GM12892 (cell line): ENCODE results near the gene SHB.
A peak's percentile ranks its signal among the peaks of the same experiment; 100 is the strongest.

Experiments
- DNase-seq: peaks from one replicate; pipeline ENCODE4 v3.0.0; 2011; ENCODE audit not compliant: insufficient read length
- FAIRE-seq: peaks from 2 replicates; lab custom pipeline; 2011; peaks lifted over from hg19 to GRCh38; lab: Jason Lieb, UNC
- POLR2A ChIP-seq: IDR thresholded peaks from 2 replicates; pipeline ENCODE4 v1.6.1; 2011; ENCODE audit warnings: low read depth, low read length, control low read depth
- POLR2AphosphoS5 ChIP-seq: IDR thresholded peaks from 2 replicates; pipeline ENCODE4 v1.6.1; 2011; ENCODE audit warnings: low read depth, low read length, control low read depth
- TAF1 ChIP-seq: IDR thresholded peaks from 2 replicates; pipeline ENCODE4 v1.6.1; 2011; ENCODE audit warnings: low read depth, mild to moderate bottlenecking, control low read depth, low read length, borderline replicate concordance

The SHB gene

GRCh38 chr9:38006163-38006562, 62.9 kb downstream of the SHB start:
- FAIRE-seq, result no peak

GRCh38 chr9:38004809-38005560, 64.0 kb downstream of the SHB start:
- FAIRE-seq, result no peak
- TF ChIP-seq POLR2A (no peak), TAF1 (no peak), POLR2AphosphoS5 (no peak)
- no peak for DNase-seq

More at GRCh38 chr9:38006163-38006562, 62.9 kb downstream of the SHB start:
- TF ChIP-seq POLR2AphosphoS5, result no peak
- TF ChIP-seq TAF1, result no peak
- no peak for TF ChIP-seq POLR2A
- no peak for DNase-seq

- FAIRE-seq, result no peak
- TF ChIP-seq POLR2A, result no peak
- no peak for TF ChIP-seq TAF1
- no peak for TF ChIP-seq POLR2AphosphoS5
- DNase-seq, result no peak
Observed at GRCh38 chr9:38003946-38004808, 64.8 kb downstream of the SHB start.

- FAIRE-seq (no peak), DNase-seq (no peak)
- TF ChIP-seq POLR2AphosphoS5 (no peak), POLR2A (no peak), TAF1 (no peak)
Observed at GRCh38 chr9:38003230-38003629, 65.8 kb downstream of the SHB start.

GRCh38 chr9:38001430-38001829, 67.6 kb downstream of the SHB start:
- FAIRE-seq (no peak), DNase-seq (no peak)
- TF ChIP-seq POLR2A, result no peak
- TF ChIP-seq POLR2AphosphoS5, result no peak
- no peak for TF ChIP-seq TAF1

- DNase-seq (no peak), FAIRE-seq (peak; percentile 27)
- TF ChIP-seq TAF1 (no peak), POLR2AphosphoS5 (no peak), POLR2A (no peak)
Observed at GRCh38 chr9:38000735-38001134, 68.3 kb downstream of the SHB start.

GRCh38 chr9:38000332-38000731, 68.7 kb downstream of the SHB start:
- FAIRE-seq (no peak), DNase-seq (no peak)
- TF ChIP-seq TAF1 (no peak), POLR2A (no peak), POLR2AphosphoS5 (no peak)

- TF ChIP-seq TAF1, result no peak
- TF ChIP-seq POLR2AphosphoS5, result no peak
- TF ChIP-seq POLR2A, result no peak
- DNase-seq (no peak), FAIRE-seq (peak; percentile 30)
Observed at GRCh38 chr9:37999588-38000189, 69.3 kb downstream of the SHB start.

- DNase-seq (no peak), FAIRE-seq (no peak)
- TF ChIP-seq POLR2A (no peak), TAF1 (no peak), POLR2AphosphoS5 (no peak)
Observed at GRCh38 chr9:37998881-37999587, 70.0 kb downstream of the SHB start.

GRCh38 chr9:37997636-37998374, 71.2 kb downstream of the SHB start:
- FAIRE-seq (no peak), DNase-seq (no peak)
- no peak for TF ChIP-seq POLR2AphosphoS5
